Naive thymus-derived CD4-positive, alpha-beta T cell (primary cell): ENCODE data around the gene DACH1. TPM values are rescaled to one million over a fixed set of nuclear protein-coding genes. Genes with fewer than 3 reads are reported as not detected.
"Not testable (repeated sequence)": the region's sequence is repeated elsewhere in the genome, so short reads cannot be mapped to it uniquely, and the experiment has no call there.

Source experiments
- ATAC-seq: fragments of 150-1000 bp; cut with Tn5 transposase; 2 replicates; pipeline ENCODE4 v1.10.0; 2021; ENCODE audit warnings: mild to moderate bottlenecking, moderate library complexity
- CTCF ChIA-PET: fragments of 350-600 bp; sonication (Branson Sonifier 250); formaldehyde crosslinking; loops from one replicate; lab custom pipeline; 2021; ENCODE audit warnings: antibody characterized with exemption; lab: Charles Lee
- POLR2A ChIA-PET: fragments of 350-600 bp; sonication (Branson Sonifier 250); formaldehyde crosslinking; loops from one replicate; lab custom pipeline; 2021; ENCODE audit warnings: antibody characterized with exemption, inconsistent platforms; lab: Charles Lee
- DNase-seq, 9 donors: peaks; one replicate each; pipeline versions ENCODE4 v3.0.0 to v3.0.0-alpha.2; 2020 to 2022; ENCODE audit warnings: mixed read lengths in 1 of 9
- H3K27ac ChIP-seq: one replicate; pipeline ENCODE4 v1.7.0; 2013; ENCODE audit warnings: mild to moderate bottlenecking, low read depth, low read length, moderate library complexity
- H3K27me3 ChIP-seq, 2 donors: one replicate each; pipeline ENCODE4 v1.7.0; 2013; ENCODE audit warnings: low read length in 2 of 2, mild to moderate bottlenecking in 2 of 2, moderate library complexity in 2 of 2; ENCODE audit not compliant: control insufficient read depth in 2 of 2, insufficient read depth in 2 of 2
- H3K36me3 ChIP-seq, 3 experiments: 1 replicate in 2 of 3; 2 replicates in 1 of 3; pipeline ENCODE4 v1.7.0; 2013; ENCODE audit warnings: low read length in 3 of 3, mild to moderate bottlenecking in 3 of 3, moderate library complexity in 1 of 3; ENCODE audit not compliant: insufficient read depth in 3 of 3, control insufficient read depth in 2 of 3
- H3K4me1 ChIP-seq, 2 donors: one replicate each; pipeline ENCODE4 v1.7.0; 2013; ENCODE audit warnings: low read length in 2 of 2, mild to moderate bottlenecking in 2 of 2, moderate library complexity in 1 of 2; ENCODE audit not compliant: control insufficient read depth in 2 of 2, insufficient read depth in 2 of 2
- H3K4me3 ChIP-seq: 2 replicates; pipeline ENCODE4 v1.7.0; 2013; ENCODE audit warnings: mild to moderate bottlenecking, low read length
- H3K9me3 ChIP-seq, 3 experiments: 1 replicate in 2 of 3; 2 replicates in 1 of 3; pipeline ENCODE4 v1.7.0; 2013; ENCODE audit warnings: low read length in 3 of 3; ENCODE audit not compliant: control insufficient read depth in 2 of 3
- H3K27ac Mint-ChIP-seq, 9 donors: one replicate each; pipeline ENCODE4 v1.8.0; 2020 to 2022; ENCODE audit warnings: mixed read lengths in 9 of 9, mild to moderate bottlenecking in 8 of 9, moderate library complexity in 5 of 9, inconsistent platforms in 2 of 9
- H3K27me3 Mint-ChIP-seq, 5 donors: one replicate each; pipeline ENCODE4 v1.8.0; 2021 to 2022; ENCODE audit warnings: mixed read lengths in 5 of 5, mild to moderate bottlenecking in 1 of 5
- H3K36me3 Mint-ChIP-seq, 5 donors: one replicate each; pipeline ENCODE4 v1.8.0; 2020 to 2022; ENCODE audit warnings: mixed read lengths in 5 of 5, mild to moderate bottlenecking in 3 of 5, inconsistent platforms in 1 of 5
- H3K4me1 Mint-ChIP-seq, 7 donors: one replicate each; pipeline ENCODE4 v1.8.0; 2020 to 2022; ENCODE audit warnings: mixed read lengths in 7 of 7, mild to moderate bottlenecking in 3 of 7, inconsistent platforms in 1 of 7
- H3K4me3 Mint-ChIP-seq, 10 donors: one replicate each; pipeline ENCODE4 v1.8.0; 2020 to 2022; ENCODE audit warnings: mild to moderate bottlenecking in 10 of 10, mixed read lengths in 10 of 10, moderate library complexity in 6 of 10, inconsistent platforms in 2 of 10
- H3K9me3 Mint-ChIP-seq, 11 donors: one replicate each; pipeline ENCODE4 v1.8.0; 2020 to 2022; ENCODE audit warnings: mixed read lengths in 11 of 11, mild to moderate bottlenecking in 4 of 11, inconsistent platforms in 1 of 11, moderate library complexity in 1 of 11
- intact Hi-C, 2 donors: fragments of 100-400 bp; cut with micrococcal nuclease; formaldehyde crosslinking; loops; one replicate each; pipeline ENCODE4 v1.15.1; 2023
- polyA plus RNA-seq, 2 donors: library from polyadenylated mRNA; unstranded; fragments of 300-500 nt; fragmentation: Illumina TruSeq; gene quantifications; one replicate each; pipeline ENCODE4 v1.2.3, GENCODE V29; 2021
- total RNA-seq, 6 experiments: library from RNA in 5 of 6; stranded (reverse) in 5 of 6; gene quantifications; 1 replicate in 5 of 6; 2 replicates in 1 of 6; pipeline ENCODE4 v1.2.3 and lab custom pipeline; 2021 to 2026

Gene DACH1
- 1 to 10 TPM in 1 of 5 experiments, under 1 TPM in 3, not detected in 1; 0.49 to 1.7 (median 0.58) TPM for total RNA-seq
- polyA plus RNA-seq: under 1 TPM; 0.20 to 0.66 TPM
- 1.6 reads per million, percentile 5 among the genes with 10 or more reads in this experiment for total RNA-seq (lab: John Stamatoyannopoulos, UW)

DNA sequence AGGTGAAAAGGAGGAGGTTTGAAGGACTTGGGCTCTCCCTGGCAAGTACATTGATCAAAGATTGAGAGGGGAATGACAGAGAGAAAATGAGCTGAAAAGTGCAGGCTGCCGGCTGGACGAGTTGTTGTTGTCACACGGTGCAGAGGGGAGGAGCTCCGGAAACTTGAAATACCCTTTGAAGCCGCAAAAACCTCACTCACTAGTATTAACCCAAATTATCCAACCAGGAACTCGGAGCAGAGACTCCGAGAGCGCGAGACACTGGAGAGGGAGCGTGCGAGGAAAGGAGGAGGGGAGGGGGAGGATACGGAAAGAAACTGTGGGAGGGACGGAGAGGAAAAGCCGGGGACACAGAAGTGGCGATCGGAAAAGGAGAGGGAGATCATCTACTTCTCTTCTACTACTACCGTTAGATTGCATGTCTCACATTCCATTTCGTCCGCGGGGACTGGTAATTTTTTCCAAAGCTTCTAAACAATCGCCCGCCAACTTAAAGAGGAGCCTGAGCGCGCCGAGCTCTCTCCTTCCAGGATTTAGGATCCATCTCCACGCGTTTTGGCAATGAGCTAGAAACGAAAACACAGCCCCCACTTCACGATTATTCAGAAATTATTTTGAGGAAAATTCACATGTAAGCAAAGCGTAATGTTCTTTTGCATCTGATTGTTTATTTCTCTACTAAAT, at the start of gene DACH1:
Gene DACH1, minus strand, starts transcription at position 74 of the 684 bp plus-strand sequence.
- DNase-seq (peak in 7 of 9 donors; percentile 0 to 53 (median 25)), ATAC-seq (peak; percentile 66)
- Histone ChIP-seq H3K27ac (no peak within 1 kb of the TSS), H3K36me3 (no peaks in the 10 kb centered on the region), H3K4me1 (peaks cover 0 to 10% of the 10 kb centered on the region in 2 donors), H3K4me3 (peak within 1 kb of the TSS; percentile 27), H3K9me3 (no peaks in the 10 kb centered on the region), H3K27me3 (peaks cover 0 to 8% of the 10 kb centered on the region in 2 donors)
- peaks cover 12 to 37% (median 32%) of the 10 kb centered on the region in 7 donors for H3K4me1 Mint-ChIP-seq
- POLR2A ChIA-PET: interaction anchor here (0.5 kb wide), 1 partner anchor 51 kb away, joined by 3 read pairs; no protein-coding TSS in a partner anchor
- CTCF ChIA-PET: no interaction called here
- peaks cover 0 to 4% (median 0%) of the 10 kb centered on the region in 5 donors for H3K36me3 Mint-ChIP-seq
- H3K27ac Mint-ChIP-seq: peak within 1 kb of the TSS in 4 of 9 donors; percentile 42 to 71 (median 64)
- peaks cover 48 to 82% (median 52%) of the 10 kb centered on the region in 5 donors for H3K27me3 Mint-ChIP-seq
- peaks cover 0 to 6% (median 0%) of the 10 kb centered on the region in 11 donors for H3K9me3 Mint-ChIP-seq
- H3K4me3 Mint-ChIP-seq: peak within 1 kb of the TSS; percentile 75 to 93 (median 84)
- intact Hi-C loops: no loop called here

- POLR2A ChIA-PET: no interaction called here
- no peaks in the 10 kb centered on the region for H3K36me3 Mint-ChIP-seq
- H3K9me3 Mint-ChIP-seq: peaks cover 0 to 4% (median 0%) of the 10 kb centered on the region in 11 donors
- H3K4me3 Mint-ChIP-seq: no peak overlapping the region
- no peak overlapping the region for H3K27ac ChIP-seq
- H3K27me3 Mint-ChIP-seq: no peaks in the 10 kb centered on the region
- no peaks in the 10 kb centered on the region for H3K9me3 ChIP-seq
- intact Hi-C loops: no loop called here
- no peak overlapping the region for H3K4me3 ChIP-seq
- H3K36me3 ChIP-seq: no peaks in the 10 kb centered on the region
- H3K27ac Mint-ChIP-seq: no peak overlapping the region
- no peaks in the 10 kb centered on the region for H3K4me1 ChIP-seq
- CTCF ChIA-PET: no interaction called here
- H3K27me3 ChIP-seq: no peaks in the 10 kb centered on the region
- no peak for DNase-seq
- no peak for ATAC-seq
- no peaks in the 10 kb centered on the region for H3K4me1 Mint-ChIP-seq
Measured at GRCh38 chr13:71913717-71914116, 46.7 kb upstream of the DACH1 start.

DNA sequence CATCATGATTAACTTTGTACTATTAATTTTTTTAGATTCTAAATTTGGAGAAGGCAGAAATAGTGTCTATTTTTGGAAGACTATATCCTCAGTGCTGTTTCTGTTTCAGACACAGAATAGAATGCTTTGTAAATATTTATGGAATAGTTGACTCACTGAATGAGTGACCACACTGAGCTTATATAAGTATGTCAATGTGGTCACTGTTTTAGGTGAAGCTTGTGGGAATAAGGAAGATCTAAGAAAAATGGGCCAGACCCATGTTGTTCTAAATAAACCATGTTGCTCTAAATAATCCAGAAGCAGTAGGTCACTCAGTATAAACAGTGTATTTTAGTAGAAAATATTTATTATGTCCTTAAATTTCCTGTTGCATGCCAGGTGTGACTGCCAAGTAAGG, 45.5 kb upstream of the DACH1 start:
- ATAC-seq (no peak), DNase-seq (no peak)
- no peaks in the 10 kb centered on the region for H3K27me3 ChIP-seq
- Mint-ChIP-seq H3K4me3 (no peak overlapping the region), H3K27ac (no peak overlapping the region), H3K9me3 (peaks cover 0 to 2% (median 0%) of the 10 kb centered on the region in 11 donors), H3K4me1 (no peaks in the 10 kb centered on the region), H3K36me3 (no peaks in the 10 kb centered on the region), H3K27me3 (no peaks in the 10 kb centered on the region)
- no peak overlapping the region for H3K4me3 ChIP-seq
- no peaks in the 10 kb centered on the region for H3K4me1 ChIP-seq
- intact Hi-C loops: no loop called here
- no peaks in the 10 kb centered on the region for H3K36me3 ChIP-seq
- POLR2A ChIA-PET: no interaction called here
- no peaks in the 10 kb centered on the region for H3K9me3 ChIP-seq
- H3K27ac ChIP-seq: no peak overlapping the region
- CTCF ChIA-PET: no interaction called here

DNA sequence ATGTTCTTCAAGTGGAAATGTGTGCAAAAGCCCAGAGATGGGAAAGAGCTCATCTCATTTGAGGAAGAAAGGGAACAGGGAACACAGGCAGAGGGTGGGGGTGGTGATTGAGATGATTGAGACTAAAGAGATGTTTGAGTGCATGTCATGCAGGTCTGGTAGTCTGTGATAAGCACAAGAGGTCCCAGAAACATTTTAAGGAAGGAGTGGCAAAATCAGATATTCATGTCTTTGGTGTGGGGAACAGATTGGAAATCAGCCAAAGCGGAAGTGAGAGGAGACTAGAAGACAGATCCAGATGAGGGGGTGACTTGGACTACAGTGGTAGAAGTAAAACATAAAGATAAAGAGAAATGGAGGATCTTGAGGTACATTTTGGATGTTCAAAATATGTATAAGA, 39.4 kb upstream of the DACH1 start:
- no peak overlapping the region for H3K4me3 Mint-ChIP-seq
- DNase-seq (no peak), ATAC-seq (no peak)
- H3K27ac ChIP-seq: no peak overlapping the region
- peaks cover 0 to 1% (median 0%) of the 10 kb centered on the region in 7 donors for H3K4me1 Mint-ChIP-seq
- CTCF ChIA-PET: interaction anchor here (0.5 kb wide), 1 partner anchor 105 kb away, joined by 3 read pairs; no protein-coding TSS in a partner anchor
- H3K9me3 ChIP-seq: no peaks in the 10 kb centered on the region
- peaks cover 0 to 9% (median 0%) of the 10 kb centered on the region in 11 donors for H3K9me3 Mint-ChIP-seq
- H3K27me3 Mint-ChIP-seq: no peaks in the 10 kb centered on the region
- H3K36me3 Mint-ChIP-seq: no peaks in the 10 kb centered on the region
- H3K36me3 ChIP-seq: no peaks in the 10 kb centered on the region
- no peak overlapping the region for H3K4me3 ChIP-seq
- POLR2A ChIA-PET: no interaction called here
- no peaks in the 10 kb centered on the region for H3K4me1 ChIP-seq
- intact Hi-C loops: no loop called here
- H3K27ac Mint-ChIP-seq: no peak overlapping the region
- no peaks in the 10 kb centered on the region for H3K27me3 ChIP-seq

DNA sequence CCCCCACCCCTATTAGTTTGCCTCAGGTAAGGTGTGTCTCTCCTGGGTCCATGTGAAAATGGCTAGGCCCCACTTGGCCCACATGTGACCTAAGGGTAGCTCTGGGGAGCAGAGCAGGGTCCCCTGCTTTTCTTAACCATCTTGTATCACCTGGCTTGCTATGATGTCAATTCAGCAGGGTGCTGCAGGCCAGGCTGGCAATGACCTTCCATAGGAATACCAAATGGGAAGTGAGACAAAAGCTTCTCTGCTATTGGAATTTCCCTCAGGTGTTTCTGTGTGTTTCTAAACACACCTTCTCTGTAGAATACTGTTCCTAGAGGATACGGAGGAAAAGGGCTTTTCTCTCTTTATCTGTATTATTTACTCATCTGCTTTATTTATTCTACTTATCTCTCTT, 35.7 kb upstream of the DACH1 start:
- H3K27me3 ChIP-seq: no peaks in the 10 kb centered on the region
- no peaks in the 10 kb centered on the region for H3K9me3 ChIP-seq
- ATAC-seq (no peak), DNase-seq (no peak)
- H3K27ac ChIP-seq: no peak overlapping the region
- H3K36me3 Mint-ChIP-seq: no peaks in the 10 kb centered on the region
- H3K4me3 ChIP-seq: no peak overlapping the region
- intact Hi-C loops: no loop called here
- POLR2A ChIA-PET: no interaction called here
- peaks cover 0 to 1% (median 0%) of the 10 kb centered on the region in 7 donors for H3K4me1 Mint-ChIP-seq
- no peaks in the 10 kb centered on the region for H3K36me3 ChIP-seq
- H3K27me3 Mint-ChIP-seq: no peaks in the 10 kb centered on the region
- peaks cover 0 to 9% (median 3%) of the 10 kb centered on the region in 11 donors for H3K9me3 Mint-ChIP-seq
- no peak overlapping the region for H3K27ac Mint-ChIP-seq
- CTCF ChIA-PET: no interaction called here
- no peak overlapping the region for H3K4me3 Mint-ChIP-seq
- no peaks in the 10 kb centered on the region for H3K4me1 ChIP-seq

- H3K27ac Mint-ChIP-seq, H3K9me3 ChIP-seq, CTCF ChIA-PET, ATAC-seq, H3K4me1 Mint-ChIP-seq, POLR2A ChIA-PET, H3K27me3 Mint-ChIP-seq, H3K4me3 Mint-ChIP-seq, DNase-seq, H3K27ac ChIP-seq, H3K27me3 ChIP-seq, H3K36me3 ChIP-seq, H3K4me3 ChIP-seq, intact Hi-C loops, H3K36me3 Mint-ChIP-seq, H3K9me3 Mint-ChIP-seq, H3K4me1 ChIP-seq: not testable (repeated sequence)
Measured at GRCh38 chr13:71893506-71893905, 26.5 kb upstream of the DACH1 start.

DNA sequence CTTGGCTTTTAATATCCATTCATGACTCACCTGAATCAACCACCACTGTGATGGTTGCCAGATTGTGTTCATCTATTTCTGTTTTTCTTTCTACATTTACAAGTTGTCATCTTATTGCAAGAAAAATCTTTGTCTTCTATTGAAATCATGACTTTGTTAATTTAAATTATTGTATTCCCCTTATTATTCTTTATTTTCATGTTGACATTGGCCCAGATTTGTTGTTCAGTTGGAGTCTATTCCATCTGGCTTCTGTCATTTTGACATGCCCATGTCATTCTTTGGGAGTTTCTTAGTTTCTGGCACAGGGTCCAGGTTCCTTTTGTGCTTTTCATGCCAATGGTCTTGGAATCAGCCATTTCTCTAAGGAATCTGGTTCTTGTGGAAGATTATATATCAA, 19.9 kb upstream of the DACH1 start:
- H3K36me3 Mint-ChIP-seq: no peaks in the 10 kb centered on the region
- no peaks in the 10 kb centered on the region for H3K36me3 ChIP-seq
- POLR2A ChIA-PET: no interaction called here
- H3K9me3 ChIP-seq: no peaks in the 10 kb centered on the region
- H3K27me3 ChIP-seq: no peaks in the 10 kb centered on the region
- H3K9me3 Mint-ChIP-seq: peaks cover 0 to 9% (median 0%) of the 10 kb centered on the region in 11 donors
- no peak overlapping the region for H3K4me3 Mint-ChIP-seq
- H3K4me3 ChIP-seq: no peak overlapping the region
- no peaks in the 10 kb centered on the region for H3K4me1 Mint-ChIP-seq
- intact Hi-C loops: no loop called here
- CTCF ChIA-PET: no interaction called here
- H3K27ac ChIP-seq: no peak overlapping the region
- H3K4me1 ChIP-seq: no peaks in the 10 kb centered on the region
- DNase-seq (no peak), ATAC-seq (no peak)
- H3K27me3 Mint-ChIP-seq: no peaks in the 10 kb centered on the region
- no peak overlapping the region for H3K27ac Mint-ChIP-seq
